Endodermal cell (in vitro differentiated cells): ENCODE measurements around the gene NAT8L. TPM values are rescaled to one million over a fixed set of nuclear protein-coding genes. Genes with fewer than 3 reads are reported as not detected.

Experiments
- DNase-seq: peaks from one replicate; pipeline ENCODE4 v3.0.0-alpha.2; 2017
- H3K27ac ChIP-seq: 2 replicates; pipeline ENCODE4 v1.5.1; 2013; ENCODE audit warnings: mild to moderate bottlenecking, low read depth, low read length, moderate library complexity
- H3K27me3 ChIP-seq: 2 replicates; pipeline ENCODE4 v1.6.1; 2013; ENCODE audit warnings: mild to moderate bottlenecking, low read length, moderate library complexity; ENCODE audit not compliant: insufficient read depth, control insufficient read depth, poor library complexity, severe bottlenecking
- H3K36me3 ChIP-seq: 2 replicates; pipeline ENCODE4 v1.7.0; 2013; ENCODE audit warnings: mild to moderate bottlenecking, low read length, moderate library complexity; ENCODE audit not compliant: control insufficient read depth, insufficient read depth
- H3K4me1 ChIP-seq: one replicate; pipeline ENCODE4 v1.7.0; 2013; ENCODE audit warnings: low read length; ENCODE audit not compliant: control insufficient read depth, insufficient read depth
- H3K4me3 ChIP-seq: 2 replicates; pipeline ENCODE4 v1.5.1; 2013; ENCODE audit warnings: mild to moderate bottlenecking, low read length, moderate library complexity
- H3K9ac ChIP-seq: 2 replicates; pipeline ENCODE4 v1.6.1; 2013; ENCODE audit warnings: mild to moderate bottlenecking, low read length, moderate library complexity; ENCODE audit not compliant: poor library complexity, severe bottlenecking; ENCODE audit errors: extremely low read depth
- H3K9me3 ChIP-seq: 2 replicates; pipeline ENCODE4 v1.6.1; 2013; ENCODE audit warnings: mild to moderate bottlenecking, low read length, moderate library complexity; ENCODE audit not compliant: control insufficient read depth
- H3K27ac Mint-ChIP-seq: 2 replicates; pipeline ENCODE4 v1.8.0; 2020; ENCODE audit warnings: mixed read lengths
- H3K27me3 Mint-ChIP-seq: 2 replicates; pipeline ENCODE4 v1.8.0; 2021; ENCODE audit warnings: mild to moderate bottlenecking, mixed read lengths; ENCODE audit not compliant: insufficient read depth
- H3K36me3 Mint-ChIP-seq: 2 replicates; pipeline ENCODE4 v1.8.0; 2020; ENCODE audit warnings: low read depth, mixed read lengths
- H3K4me1 Mint-ChIP-seq: 2 replicates; pipeline ENCODE4 v1.8.0; 2020; ENCODE audit warnings: mixed read lengths
- H3K4me3 Mint-ChIP-seq: 2 replicates; pipeline ENCODE4 v1.8.0; 2020; ENCODE audit warnings: mild to moderate bottlenecking, moderate library complexity, mixed read lengths
- H3K9me3 Mint-ChIP-seq: 2 replicates; pipeline ENCODE4 v1.8.0; 2020; ENCODE audit warnings: mild to moderate bottlenecking, mixed read lengths
- CTCF ChIP-seq: fragments of 200-600 bp; sonication (generic); conservative IDR thresholded peaks from 2 replicates; pipeline ENCODE4 v1.5.0; 2021; ENCODE audit warnings: antibody characterized with exemption, mild to moderate bottlenecking
- WGBS, 2 experiments: methylation state at CpG; one replicate each; pipeline versions ENCODE4 v1.1.5 to v1.1.7; 2013; ENCODE audit warnings: missing lambda C conversion rate in 2 of 2, mixed read lengths in 1 of 2; ENCODE audit not compliant: insufficient coverage in 1 of 2, insufficient read length in 1 of 2; 5-methylcytosine and 5-hydroxymethylcytosine counted together
- total RNA-seq, 2 donors: library from RNA; stranded (reverse); fragmentation: NEBNext Ultra II Directional in 1 of 2; extraction: Animal tissue kit (Norgen Biotek cat#: 25700) in 1 of 2; gene quantifications; 2 replicates in 1 of 2; 3 replicates in 1 of 2; pipeline ENCODE4 v1.2.1, GENCODE V29; 2021

The NAT8L gene
- total RNA-seq, 2 donors from 2014 or later, result 5.0 to 6.4 TPM

DNA sequence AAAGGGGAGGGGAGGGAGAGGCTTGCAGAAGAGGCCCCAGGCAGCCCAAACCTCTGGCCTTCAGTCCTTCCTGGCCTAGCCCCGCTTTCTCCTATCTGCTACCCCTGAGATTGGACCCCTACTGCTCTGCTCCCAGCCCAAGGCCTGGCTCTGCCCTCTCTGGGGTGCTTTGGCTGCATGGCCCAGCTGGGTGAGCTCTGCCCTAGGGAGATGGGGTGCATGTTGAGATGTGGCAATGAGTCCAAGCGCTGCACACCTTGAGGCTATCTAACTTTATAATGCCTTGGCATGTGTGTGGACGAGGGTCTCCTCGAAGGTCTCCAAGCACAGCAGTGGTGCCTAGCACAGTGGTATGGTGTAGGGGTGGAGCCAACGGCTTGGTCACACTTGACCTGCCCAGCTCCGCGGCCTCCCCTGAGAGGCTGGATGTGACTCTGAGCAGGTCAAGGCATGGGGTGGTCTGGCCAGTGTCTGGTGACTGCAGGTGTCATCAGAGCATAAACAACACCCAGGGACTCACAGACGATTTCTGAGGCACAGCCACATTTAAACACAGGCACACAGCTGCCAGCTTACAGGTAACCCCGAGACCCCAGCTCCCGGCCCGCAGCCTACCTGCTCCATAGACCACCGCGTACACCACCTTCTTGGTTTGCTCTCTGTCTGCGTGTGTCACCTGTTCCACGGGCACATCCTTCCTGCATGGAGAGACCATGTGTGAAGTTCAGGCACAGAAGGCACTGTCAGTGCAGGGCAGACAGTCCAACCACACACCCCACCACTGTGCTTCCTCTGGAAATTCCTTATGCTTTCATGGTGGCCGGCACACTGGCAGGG is 36.3 kb downstream of the NAT8L start:
- peaks cover 15% of the 10 kb centered on the region for H3K9me3 Mint-ChIP-seq
- no peaks in the 10 kb centered on the region for H3K4me1 Mint-ChIP-seq
- peaks cover 12% of the 10 kb centered on the region for H3K27me3 Mint-ChIP-seq
- no peak overlapping the region for H3K4me3 Mint-ChIP-seq
- H3K27me3 ChIP-seq, result peaks cover 26% of the 10 kb centered on the region
- H3K4me1 ChIP-seq, result no peaks in the 10 kb centered on the region
- no peak overlapping the region for H3K27ac ChIP-seq
- H3K27ac Mint-ChIP-seq, result no peak overlapping the region
- no peaks in the 10 kb centered on the region for H3K36me3 Mint-ChIP-seq
- WGBS, 2 experiments, result 92 to 98% methylated on average over 11 to 16 of the region's 16 CpGs
- H3K9me3 ChIP-seq, result peaks cover 9% of the 10 kb centered on the region
- no peaks in the 10 kb centered on the region for H3K36me3 ChIP-seq
- TF ChIP-seq CTCF, result no peak
- H3K4me3 ChIP-seq, result no peak overlapping the region
- H3K9ac ChIP-seq, result no peak overlapping the region
- peak; percentile 35 for DNase-seq

DNA sequence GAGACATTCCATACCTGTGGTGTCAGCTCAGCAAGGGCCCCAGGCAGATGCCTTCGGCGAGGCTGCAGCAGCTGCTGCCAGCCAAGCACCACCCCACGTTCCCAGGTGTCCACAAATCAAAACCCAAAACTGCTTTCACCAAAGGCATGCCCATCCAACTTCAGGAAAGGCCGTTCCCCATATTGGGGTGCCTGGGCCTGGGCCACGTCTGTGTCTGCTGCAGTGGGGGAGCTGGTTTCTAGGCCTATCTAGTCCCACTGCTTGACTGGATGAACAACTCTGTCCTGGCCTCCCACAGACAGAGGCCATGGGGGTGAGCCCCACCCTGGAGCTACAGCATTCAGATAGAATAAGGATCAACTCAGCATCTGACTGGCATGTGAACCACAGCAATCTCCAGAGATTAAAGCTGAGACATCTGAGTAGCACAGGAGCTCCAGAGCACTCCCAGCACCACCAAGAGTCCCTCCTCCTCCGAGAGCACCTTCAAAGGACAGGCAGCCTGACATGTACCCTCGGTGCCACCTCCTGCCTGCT is 37.0 kb downstream of the NAT8L start:
- Histone ChIP-seq H3K9ac (no peak overlapping the region), H3K4me3 (no peak overlapping the region), H3K4me1 (no peaks in the 10 kb centered on the region), H3K36me3 (no peaks in the 10 kb centered on the region), H3K27ac (no peak overlapping the region), H3K9me3 (peaks cover 9% of the 10 kb centered on the region), H3K27me3 (peaks cover 19% of the 10 kb centered on the region)
- TF ChIP-seq CTCF, result no peak
- H3K36me3 Mint-ChIP-seq, result no peaks in the 10 kb centered on the region
- peaks cover 12% of the 10 kb centered on the region for H3K27me3 Mint-ChIP-seq
- peak; percentile 20 for DNase-seq
- H3K4me1 Mint-ChIP-seq, result no peaks in the 10 kb centered on the region
- 87 to 95% methylated on average over 3 to 7 of the region's 7 CpGs for WGBS, 2 experiments
- H3K9me3 Mint-ChIP-seq, result peaks cover 15% of the 10 kb centered on the region
- no peak overlapping the region for H3K27ac Mint-ChIP-seq
- H3K4me3 Mint-ChIP-seq, result no peak overlapping the region

DNA sequence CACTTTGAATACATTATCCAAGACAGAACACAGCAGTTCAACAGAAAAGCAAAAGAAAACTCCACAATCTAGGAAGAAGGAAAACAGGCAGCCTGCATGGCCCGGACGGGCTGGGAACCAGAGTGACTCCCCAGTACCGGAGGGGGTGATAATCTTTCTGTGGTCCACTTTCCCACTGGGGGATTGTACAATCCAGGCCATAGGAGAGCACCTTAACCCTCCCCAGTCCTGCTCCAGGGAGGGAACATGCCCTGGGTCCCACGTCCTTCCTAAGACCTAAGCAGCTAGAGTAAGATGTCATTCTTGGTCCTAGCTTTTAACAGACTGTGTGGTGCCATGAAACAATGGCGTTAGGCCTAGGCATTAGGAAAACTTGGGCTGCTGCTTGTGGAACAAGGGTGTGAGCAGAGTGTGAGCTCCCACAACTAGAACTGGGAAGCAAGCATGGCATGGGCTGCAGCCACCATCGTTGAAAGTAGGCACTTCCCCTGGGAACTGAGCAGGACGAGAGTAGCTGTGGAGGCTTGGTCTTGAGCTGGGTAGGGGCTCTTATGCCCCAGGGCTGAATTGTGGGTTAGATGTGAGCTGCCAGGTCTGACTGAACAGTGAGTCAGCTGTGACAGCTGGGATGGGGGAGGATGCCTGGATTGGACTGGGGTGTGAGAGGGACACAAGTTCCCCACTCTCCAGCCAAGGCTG is 42.4 kb downstream of the NAT8L start:
- TF ChIP-seq CTCF, result no peak
- no peaks in the 10 kb centered on the region for H3K36me3 Mint-ChIP-seq
- H3K4me3 ChIP-seq, result no peak overlapping the region
- H3K9me3 Mint-ChIP-seq, result peaks cover 19% of the 10 kb centered on the region
- H3K4me1 Mint-ChIP-seq, result no peaks in the 10 kb centered on the region
- no peak overlapping the region for H3K27ac Mint-ChIP-seq
- peaks cover 14% of the 10 kb centered on the region for H3K27me3 Mint-ChIP-seq
- H3K4me1 ChIP-seq, result no peaks in the 10 kb centered on the region
- H3K9ac ChIP-seq, result no peak overlapping the region
- WGBS, 2 experiments, result 85 to 90% methylated on average over 5 to 7 of the region's 7 CpGs
- H3K4me3 Mint-ChIP-seq, result no peak overlapping the region
- H3K36me3 ChIP-seq, result no peaks in the 10 kb centered on the region
- H3K27me3 ChIP-seq, result peaks cover 4% of the 10 kb centered on the region
- no peak overlapping the region for H3K27ac ChIP-seq
- DNase-seq, result peak; percentile 26
- peaks cover 26% of the 10 kb centered on the region for H3K9me3 ChIP-seq
